KMS-11 (cell line): ENCODE measurements around the gene XPA.

Source experiments
- H2AFZ ChIP-seq: fragments of 200-600 bp; sonication (generic); 2 replicates; pipeline ENCODE4 v1.6.1; 2016; ENCODE audit warnings: antibody characterized with exemption, mixed run types, low read depth
- H3K27ac ChIP-seq: fragments of 200-600 bp; sonication (generic); 2 replicates; pipeline ENCODE4 v1.6.1; 2016; ENCODE audit warnings: mild to moderate bottlenecking, mixed run types
- H3K27me3 ChIP-seq: fragments of 200-600 bp; sonication (generic); 2 replicates; pipeline ENCODE4 v1.6.1; 2017; ENCODE audit warnings: mild to moderate bottlenecking, low read depth, mixed run types, moderate library complexity; ENCODE audit not compliant: insufficient read depth
- H3K36me3 ChIP-seq: fragments of 200-600 bp; sonication (generic); 2 replicates; pipeline ENCODE4 v1.6.1; 2017; ENCODE audit warnings: mild to moderate bottlenecking, mixed run types; ENCODE audit not compliant: insufficient read depth
- H3K4me1 ChIP-seq: fragments of 200-600 bp; sonication (generic); 2 replicates; pipeline ENCODE4 v1.6.1; 2016; ENCODE audit warnings: mild to moderate bottlenecking, low read depth, mixed run types; ENCODE audit not compliant: poor library complexity, severe bottlenecking
- H3K4me2 ChIP-seq: fragments of 200-600 bp; sonication (generic); 2 replicates; pipeline ENCODE4 v1.7.0; 2016; ENCODE audit warnings: mild to moderate bottlenecking, mixed run types
- H3K4me3 ChIP-seq: fragments of 200-600 bp; sonication (generic); IDR thresholded peaks from 2 replicates; pipeline ENCODE4 v1.6.1; 2017; ENCODE audit warnings: low read depth, low read length, mixed read lengths; ENCODE audit not compliant: insufficient read depth
- H3K79me2 ChIP-seq: fragments of 200-600 bp; sonication (generic); 2 replicates; pipeline ENCODE4 v1.6.1; 2016; ENCODE audit warnings: low read depth, mixed run types; ENCODE audit not compliant: insufficient read depth
- H3K9ac ChIP-seq: fragments of 200-600 bp; sonication (generic); 2 replicates; pipeline ENCODE4 v1.6.1; 2016; ENCODE audit warnings: mild to moderate bottlenecking, mixed run types
- H4K20me1 ChIP-seq: fragments of 200-600 bp; sonication (generic); 2 replicates; pipeline ENCODE4 v1.6.1; 2016; ENCODE audit warnings: mild to moderate bottlenecking, mixed run types; ENCODE audit not compliant: insufficient read depth
- CTCF ChIP-seq: fragments of 200-600 bp; sonication (generic); conservative IDR thresholded peaks from 2 replicates; pipeline ENCODE4 v1.6.1; 2017; ENCODE audit warnings: low read depth, mild to moderate bottlenecking, antibody characterized with exemption, low read length, moderate library complexity, mixed read lengths

Gene XPA

GRCh38 chr9:97695995-97696802, 941 bp downstream of the XPA start:
- no peaks in the 10 kb centered on the region for H4K20me1 ChIP-seq
- no peaks in the 10 kb centered on the region for H3K36me3 ChIP-seq
- peak overlapping the region; percentile 74 for H3K4me2 ChIP-seq
- H3K4me1 ChIP-seq = peaks cover 34% of the 10 kb centered on the region
- H3K27ac ChIP-seq = peak overlapping the region; percentile 64
- H3K79me2 ChIP-seq = peaks cover 23% of the 10 kb centered on the region; the same call in 1 of the 2 replicates
- no peak for TF ChIP-seq CTCF
- H2AFZ ChIP-seq = peak overlapping the region; percentile 60
- H3K9ac ChIP-seq = peak overlapping the region; percentile 74; the same call in 1 of the 2 replicates
- peak overlapping the region; percentile 42 for H3K4me3 ChIP-seq
- no peaks in the 10 kb centered on the region for H3K27me3 ChIP-seq

GRCh38 chr9:97695390-97695789, 1.8 kb downstream of the XPA start:
- Histone ChIP-seq H4K20me1 (no peaks in the 10 kb centered on the region), H3K27me3 (no peaks in the 10 kb centered on the region), H3K4me3 (no peak overlapping the region), H3K4me2 (peak overlapping the region; percentile 74), H3K27ac (no peak overlapping the region), H3K4me1 (peaks cover 34% of the 10 kb centered on the region), H3K9ac (no peak overlapping the region), H3K79me2 (peaks cover 23% of the 10 kb centered on the region; the same call in 1 of the 2 replicates), H2AFZ (no peak overlapping the region), H3K36me3 (no peaks in the 10 kb centered on the region)
- no peak for TF ChIP-seq CTCF

GRCh38 chr9:97694769-97695168, 2.4 kb downstream of the XPA start:
- Histone ChIP-seq H3K9ac (no peak overlapping the region), H3K27me3 (no peaks in the 10 kb centered on the region), H3K79me2 (peaks cover 23% of the 10 kb centered on the region; the same call in 1 of the 2 replicates), H3K4me1 (peaks cover 34% of the 10 kb centered on the region), H2AFZ (no peak overlapping the region), H4K20me1 (no peaks in the 10 kb centered on the region), H3K4me3 (no peak overlapping the region), H3K4me2 (no peak overlapping the region; the same call in 1 of the 2 replicates), H3K36me3 (no peaks in the 10 kb centered on the region), H3K27ac (no peak overlapping the region)
- no peak for TF ChIP-seq CTCF

GRCh38 chr9:97689401-97690180, 7.5 kb downstream of the XPA start:
- Histone ChIP-seq H3K4me1 (peaks cover 8% of the 10 kb centered on the region), H3K4me3 (no peak overlapping the region), H3K9ac (no peak overlapping the region), H3K27ac (no peak overlapping the region), H3K4me2 (no peak overlapping the region), H4K20me1 (no peaks in the 10 kb centered on the region), H3K36me3 (no peaks in the 10 kb centered on the region), H3K79me2 (peaks cover 10% of the 10 kb centered on the region; the same call in 1 of the 2 replicates), H2AFZ (no peak overlapping the region), H3K27me3 (no peaks in the 10 kb centered on the region)
- TF ChIP-seq CTCF = no peak
